HG02840 (cell line): ENCODE data around the gene DDHD1.
"Not testable (repeated sequence)": the region's sequence is repeated elsewhere in the genome, so short reads cannot be mapped to it uniquely, and the experiment has no call there.

ENCODE experiments used
- ATAC-seq: cut with Tn5 transposase; IDR thresholded peaks from one replicate; pipeline ENCODE4 v1.9.1; 2021; ENCODE audit warnings: mild to moderate bottlenecking, moderate library complexity, moderate number of reproducible peaks; ENCODE audit not compliant: unreplicated experiment, low FRiP score

DDHD1 gene

DNA sequence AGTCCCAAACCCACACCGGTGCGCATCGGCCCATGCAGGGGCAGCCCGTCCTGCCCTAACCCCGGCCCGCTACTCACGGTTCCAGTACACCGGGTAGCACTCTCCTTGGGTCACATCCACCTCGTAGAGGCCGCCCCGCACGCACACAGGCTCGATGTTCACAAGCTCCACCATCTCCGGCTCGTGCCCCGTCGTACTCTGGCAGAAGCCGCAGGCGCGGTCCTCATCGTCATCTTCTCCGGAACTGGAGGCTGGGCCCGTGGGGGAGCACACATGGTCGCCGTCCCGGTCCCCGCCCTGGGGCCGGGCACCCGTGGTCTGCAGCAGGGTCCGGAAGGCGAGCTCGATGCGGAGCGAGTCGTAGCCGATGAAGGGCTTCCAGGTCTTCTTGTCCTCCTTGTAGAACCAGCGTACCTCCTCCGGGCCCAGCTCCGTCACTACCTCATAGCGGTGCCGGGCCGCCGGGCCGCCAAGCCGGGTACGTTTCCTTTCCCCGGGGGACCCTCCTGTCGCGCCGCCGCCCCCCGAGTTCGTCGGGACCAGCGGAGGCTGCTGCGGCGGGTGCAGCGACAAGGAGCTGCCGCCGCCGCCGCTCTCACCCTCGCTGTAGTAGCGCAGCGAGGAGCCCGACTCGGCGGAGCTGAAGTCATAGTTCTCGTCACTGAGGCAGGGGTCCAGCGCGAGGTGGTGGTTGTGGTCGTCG, 788 bp downstream of the DDHD1 start:
- ATAC-seq = peak; percentile 27

DNA sequence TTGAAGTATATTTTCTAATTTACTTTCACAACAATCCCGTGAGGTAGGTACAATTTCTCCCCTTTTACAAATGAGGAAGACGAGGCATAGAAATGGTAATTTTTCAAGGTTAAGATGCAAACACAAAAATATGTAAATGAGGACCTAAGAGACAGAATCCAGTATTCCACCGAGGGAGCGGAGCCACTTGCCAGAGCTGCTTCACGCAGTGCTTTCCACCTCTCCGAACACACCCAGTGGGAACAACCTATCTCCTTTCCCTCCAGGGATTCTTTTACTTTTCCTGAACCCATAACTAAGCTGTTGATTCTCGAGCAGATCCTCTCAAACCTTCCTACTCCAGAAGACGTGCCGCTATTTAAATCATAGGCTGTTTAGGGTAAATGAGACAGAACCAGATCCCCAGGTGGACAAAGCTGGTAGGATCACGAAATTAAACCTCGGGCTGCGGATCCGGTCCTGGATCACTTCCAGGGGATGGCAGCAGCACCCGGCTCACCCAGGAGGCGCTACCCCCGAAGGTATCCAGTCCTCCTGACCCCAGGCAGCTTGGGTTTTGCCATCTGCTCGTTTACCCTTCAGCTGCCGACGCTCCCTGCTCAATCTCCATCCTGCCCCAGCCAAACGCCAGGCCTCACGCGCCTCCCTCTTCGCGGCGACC, 1.5 kb downstream of the DDHD1 start:
- ATAC-seq = no peak

DNA sequence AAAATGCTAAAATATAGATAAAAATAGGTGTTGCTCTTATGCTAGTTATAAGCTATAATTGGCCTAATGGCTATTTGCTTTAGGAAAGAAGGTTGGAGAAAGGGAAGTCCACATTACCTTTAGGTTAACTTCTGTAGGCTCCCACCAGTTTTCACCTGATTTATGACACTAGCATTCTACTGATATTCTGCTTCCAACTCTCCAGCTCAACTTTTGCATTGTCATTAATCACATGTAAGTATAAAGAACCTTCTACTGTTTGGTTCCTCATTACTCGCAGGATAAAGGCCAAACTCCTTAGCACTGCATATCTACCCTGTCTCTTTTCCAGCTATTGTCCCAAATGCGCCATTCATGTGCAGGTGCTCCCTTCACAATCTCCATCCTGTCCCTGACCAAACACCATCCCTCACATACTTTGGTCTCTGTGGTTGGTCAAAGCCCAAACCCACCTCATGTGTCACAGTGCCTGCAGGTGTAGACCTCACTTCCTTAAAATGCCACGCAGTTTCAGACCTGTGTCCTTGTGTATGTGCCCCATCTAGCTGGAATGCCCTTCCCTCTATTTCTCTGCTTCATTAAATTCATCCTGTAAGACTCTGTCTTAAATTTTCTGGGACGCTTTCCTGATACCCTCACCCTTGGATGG, 3.3 kb downstream of the DDHD1 start:
- ATAC-seq = no peak

DNA sequence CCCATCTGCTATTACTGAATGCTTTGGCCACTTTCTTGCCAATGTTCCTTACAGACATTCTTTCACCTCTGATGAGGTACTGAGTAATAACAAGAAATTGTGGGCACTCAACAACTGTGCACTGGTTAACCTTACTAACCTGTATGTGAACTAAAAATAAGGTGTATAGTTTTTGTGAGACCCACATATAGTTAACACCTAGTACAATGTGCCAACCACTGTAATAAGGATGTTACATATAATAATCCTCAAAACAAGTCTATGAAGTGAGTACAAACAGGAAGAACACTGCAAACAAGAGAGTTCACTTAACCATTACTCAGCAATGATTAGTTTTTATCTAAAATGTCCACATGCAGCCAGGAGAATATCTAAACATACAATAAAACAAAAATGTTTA, 4.5 kb downstream of the DDHD1 start:
- no peak for ATAC-seq

DNA sequence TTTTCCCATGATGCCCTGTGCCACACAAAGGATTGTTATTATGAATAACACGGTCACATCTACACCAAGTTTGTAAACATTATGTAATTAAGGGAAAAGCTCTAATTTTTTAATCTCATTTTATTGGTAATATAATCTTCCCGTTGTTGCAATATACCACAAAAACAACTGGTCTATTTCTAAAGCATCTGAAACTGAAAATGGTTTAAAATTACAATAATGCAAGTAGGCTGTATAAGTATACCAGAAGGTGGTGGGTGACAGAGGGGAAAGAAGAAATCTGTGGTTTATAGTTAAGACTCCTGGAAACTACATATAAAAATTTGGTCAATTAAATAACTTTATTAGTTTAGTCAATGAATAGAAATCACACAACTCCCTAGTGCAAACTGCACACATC, 5.2 kb downstream of the DDHD1 start:
- ATAC-seq = no peak

DNA sequence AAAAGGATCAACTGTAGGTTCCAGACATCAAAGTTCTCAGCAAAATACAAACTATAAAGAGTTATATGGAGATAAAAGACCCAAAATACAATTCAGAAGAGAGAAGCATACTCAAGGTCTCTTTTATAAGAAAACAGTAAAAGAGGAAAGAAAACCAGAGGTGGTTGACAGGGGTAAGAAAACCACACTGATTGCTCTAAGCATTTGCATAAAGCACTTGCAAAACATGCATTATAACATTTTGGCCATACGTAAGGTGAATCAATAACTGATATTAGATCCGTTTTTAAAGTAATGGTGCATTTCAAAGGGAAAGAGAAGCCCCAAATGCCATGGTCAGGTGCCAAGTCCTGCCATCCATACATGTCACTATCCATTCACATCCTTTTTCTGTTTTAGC, 5.9 kb downstream of the DDHD1 start:
- ATAC-seq = peak; percentile 35

DNA sequence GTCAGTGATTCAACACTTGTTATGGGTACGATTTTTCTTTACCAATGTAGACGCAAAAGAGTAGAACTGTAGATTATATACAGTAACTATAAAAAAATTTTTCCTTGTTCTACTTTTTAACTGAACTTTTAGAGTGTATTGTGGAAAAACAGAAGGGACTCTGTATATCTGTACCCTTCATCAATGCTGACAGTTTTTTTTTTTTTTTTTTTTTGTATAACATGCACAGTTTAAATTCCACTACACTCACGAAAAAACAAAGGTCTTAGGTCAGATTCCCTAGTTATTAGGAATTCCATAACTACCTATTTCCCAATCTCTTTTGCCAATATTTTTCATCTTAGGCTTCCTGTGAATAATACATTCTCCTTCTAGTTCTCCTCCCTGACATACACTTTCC, 6.4 kb downstream of the DDHD1 start:
- no peak for ATAC-seq

DNA sequence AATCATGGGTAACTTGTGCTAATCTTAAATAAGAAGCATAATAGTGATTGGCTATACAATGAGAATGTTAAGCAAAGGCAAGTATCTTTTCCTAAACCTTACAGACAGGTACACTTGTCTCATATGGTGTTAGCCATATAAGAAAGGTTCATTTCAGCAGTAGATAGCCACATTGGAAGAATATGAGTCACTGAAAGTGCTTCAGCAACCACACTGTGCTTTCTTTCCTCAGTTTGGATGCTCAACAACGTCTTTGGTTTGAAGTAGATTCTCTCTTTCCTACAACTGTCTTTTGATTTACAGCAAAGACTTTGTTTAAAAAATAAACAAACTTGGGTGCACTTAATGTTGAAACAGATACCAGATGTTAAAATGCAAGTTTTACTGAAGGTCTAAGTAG, 8.9 kb downstream of the DDHD1 start:
- ATAC-seq = peak; percentile 73

DNA sequence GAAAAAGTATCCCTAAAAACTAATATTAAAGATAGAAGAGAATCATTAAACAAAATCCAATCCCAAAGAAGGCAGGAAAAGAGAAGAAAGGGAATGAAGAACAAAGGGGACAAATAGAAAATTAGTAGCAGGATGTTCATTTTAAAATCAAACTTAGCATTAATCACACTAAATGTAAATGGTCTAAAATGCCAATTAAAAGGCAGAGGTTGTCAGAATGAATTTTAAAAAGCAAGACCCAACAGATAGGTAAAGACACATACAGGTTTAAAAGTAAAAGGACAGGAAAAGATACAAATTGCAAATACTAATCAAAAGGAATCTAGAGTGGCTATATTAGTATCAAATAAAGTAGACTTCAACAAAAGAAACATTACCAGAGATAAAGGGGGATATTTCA, 12.5 kb downstream of the DDHD1 start:
- no peak for ATAC-seq

DNA sequence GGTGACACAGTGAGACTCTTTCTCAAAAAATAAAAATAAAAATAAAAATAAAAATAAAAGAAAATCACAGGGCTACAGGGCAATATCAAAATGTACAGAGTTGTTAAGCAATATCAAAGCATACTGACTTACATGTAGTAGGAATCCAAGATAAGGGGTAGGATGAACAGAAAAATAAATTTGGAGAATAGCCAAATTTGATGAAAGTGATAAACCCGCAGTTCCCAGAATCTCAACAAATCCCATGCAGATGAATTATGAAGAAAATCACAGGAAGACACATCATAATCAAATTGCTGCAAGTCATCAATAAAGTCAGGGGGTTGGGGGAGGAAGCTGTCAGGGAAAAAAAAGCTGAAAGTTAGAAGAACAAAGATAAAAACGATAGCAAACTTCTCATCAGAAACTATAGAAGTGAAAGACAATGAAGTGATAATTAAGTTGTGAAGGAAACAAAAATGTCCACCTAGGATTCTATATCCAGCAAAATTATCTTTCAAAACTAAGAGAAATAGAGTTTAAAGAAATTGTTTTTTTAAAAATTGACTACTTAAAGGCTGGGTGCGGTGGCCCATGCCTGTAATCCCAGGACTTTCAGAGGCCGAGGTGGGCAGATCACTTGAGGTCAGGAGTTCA, 15.4 kb downstream of the DDHD1 start:
- ATAC-seq = no peak

DNA sequence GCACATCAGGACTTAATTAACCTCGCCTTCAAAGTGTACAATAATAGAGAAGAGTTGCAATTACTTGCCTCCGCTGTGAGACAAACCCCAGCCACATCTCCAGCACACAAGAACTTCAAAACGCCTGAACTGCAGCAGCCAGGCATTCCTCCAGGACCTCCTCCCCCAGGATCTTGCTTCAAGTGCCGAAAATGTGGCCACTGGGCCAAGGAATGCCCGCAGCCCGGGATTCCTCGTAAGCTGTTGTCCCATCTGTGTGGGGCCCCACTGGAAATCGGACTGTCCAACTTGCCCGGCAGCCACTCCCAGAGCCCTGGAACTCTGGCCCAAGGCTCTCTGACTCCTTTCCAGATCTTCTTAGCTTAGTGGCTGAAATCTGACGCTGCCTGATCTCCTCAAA, 22.6 kb downstream of the DDHD1 start:
- ATAC-seq = not testable (repeated sequence)

DNA sequence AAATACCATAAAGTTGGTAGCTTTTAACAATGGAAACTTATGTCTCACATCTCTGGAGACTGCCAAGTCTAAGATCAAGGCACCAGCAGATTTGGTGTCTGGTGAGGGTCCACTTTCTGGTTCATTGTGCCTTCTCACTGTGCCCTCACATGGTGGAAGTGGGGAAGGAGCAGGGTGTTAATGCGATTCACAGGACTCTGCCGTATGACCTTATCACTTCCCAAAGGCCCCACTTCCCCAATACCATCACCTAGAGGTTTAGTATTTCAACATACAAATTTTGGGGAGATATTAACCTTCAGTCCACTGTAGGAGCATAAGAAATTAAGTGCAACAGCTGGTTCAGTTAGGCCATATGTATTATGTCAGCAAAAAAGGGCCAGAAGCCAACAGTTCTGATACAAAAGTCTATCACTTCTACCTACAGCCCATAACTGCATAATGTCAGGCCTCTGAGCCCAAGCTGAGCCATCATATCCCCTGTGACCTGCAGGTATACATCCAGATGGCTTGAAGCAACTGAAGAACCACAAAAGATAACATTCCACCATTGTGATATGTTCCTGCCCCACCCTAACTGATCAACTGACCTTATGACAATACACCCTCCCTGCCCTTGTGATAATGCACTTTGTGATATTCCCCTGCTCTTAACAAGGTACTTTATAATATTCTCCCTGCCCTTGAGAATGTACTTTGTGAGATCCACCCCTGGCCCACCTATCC, 24.7 kb downstream of the DDHD1 start:
- no peak for ATAC-seq

DNA sequence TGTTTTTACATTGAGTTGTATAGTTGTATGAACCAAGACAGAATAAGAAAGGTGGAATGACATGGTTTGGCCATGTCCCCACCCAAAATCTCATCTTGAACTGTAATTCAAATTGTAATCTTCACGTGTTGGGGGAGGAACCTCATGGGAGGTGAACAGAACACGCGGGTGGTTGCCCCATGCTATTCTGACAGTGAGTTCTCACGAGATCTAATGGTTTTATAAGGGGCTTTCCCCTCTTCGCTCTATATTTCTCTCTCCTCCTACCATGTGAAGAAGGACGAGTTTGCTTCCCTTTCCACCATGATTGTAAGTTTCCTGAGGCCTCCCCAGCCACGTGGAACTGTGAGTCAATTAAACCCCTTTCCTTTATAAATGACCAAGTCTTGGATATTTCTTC, 25.3 kb downstream of the DDHD1 start:
- ATAC-seq = no peak

DNA sequence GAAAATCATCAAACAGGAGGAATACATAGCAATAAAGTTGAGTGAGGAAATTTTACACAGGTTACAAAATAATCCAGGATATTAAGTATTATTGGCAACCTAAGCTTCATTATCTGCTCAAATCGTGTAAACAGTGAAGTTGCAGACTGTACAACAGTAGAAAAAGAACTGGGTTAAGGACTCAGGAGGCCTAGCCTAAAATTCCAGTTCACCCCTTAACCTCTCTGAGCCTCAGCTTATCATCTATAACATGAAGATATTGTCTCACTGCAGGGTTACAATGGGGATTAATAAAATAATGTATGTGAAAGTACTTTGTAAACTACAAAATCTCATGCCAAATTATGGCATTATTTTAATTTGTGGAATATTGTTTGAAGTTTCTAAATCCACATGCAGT, 26.0 kb downstream of the DDHD1 start:
- no peak for ATAC-seq

DNA sequence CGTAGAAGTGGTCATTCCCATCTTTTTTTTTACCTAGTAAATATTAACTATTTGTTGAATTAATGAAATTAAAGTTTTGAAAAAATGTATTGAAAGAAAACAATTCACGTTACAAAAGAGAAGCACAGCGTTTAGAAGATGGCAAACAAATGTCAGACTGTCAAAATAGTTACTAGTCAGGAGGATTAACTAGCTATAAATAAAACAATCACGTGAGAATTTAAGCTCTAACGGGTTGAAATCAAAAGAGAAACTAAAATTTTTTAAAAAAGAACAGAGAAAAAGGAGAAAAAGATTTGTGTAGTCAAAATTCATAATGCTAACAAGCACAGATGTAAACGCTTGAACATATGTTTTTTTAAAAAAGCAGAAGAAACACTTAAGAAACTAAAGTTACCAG, 26.4 kb downstream of the DDHD1 start:
- no peak for ATAC-seq

DNA sequence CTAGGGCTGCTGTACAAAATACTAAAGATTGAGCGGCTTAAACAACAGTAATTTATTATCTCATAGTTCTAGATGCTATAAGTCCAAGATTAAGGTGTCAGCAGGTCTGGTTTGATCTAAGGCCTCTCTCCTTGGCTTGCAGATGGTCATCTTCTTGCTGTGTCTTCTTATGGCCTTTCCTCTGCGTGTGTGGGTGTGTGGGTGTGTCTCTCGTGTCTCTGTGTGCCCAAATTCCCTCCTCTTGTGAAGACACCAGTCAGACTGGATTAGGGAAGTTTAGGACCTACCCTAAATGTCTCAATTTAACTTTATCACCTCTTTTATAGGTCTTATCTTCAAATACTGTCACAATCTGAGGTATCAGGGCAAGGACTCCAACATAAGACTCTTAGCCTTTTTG, 28.3 kb downstream of the DDHD1 start:
- no peak for ATAC-seq

DNA sequence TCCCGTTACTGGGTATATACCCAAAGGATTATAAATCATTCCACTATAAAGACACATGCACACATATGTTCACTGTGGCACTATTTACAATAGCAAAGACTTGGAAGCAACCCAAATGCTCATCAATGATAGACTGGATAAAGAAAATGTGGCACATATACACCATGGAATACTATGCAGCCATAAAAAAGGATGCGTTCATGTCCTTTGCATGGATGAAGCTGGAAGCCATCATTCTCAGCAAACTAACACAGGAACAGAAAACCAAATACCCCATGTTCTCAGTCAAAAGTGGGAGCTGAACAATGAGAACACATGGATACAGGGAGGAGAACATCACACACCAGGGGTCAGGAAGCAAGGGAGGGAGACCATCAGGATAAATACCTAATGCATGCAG, 31.7 kb downstream of the DDHD1 start:
- not testable (repeated sequence) for ATAC-seq

DNA sequence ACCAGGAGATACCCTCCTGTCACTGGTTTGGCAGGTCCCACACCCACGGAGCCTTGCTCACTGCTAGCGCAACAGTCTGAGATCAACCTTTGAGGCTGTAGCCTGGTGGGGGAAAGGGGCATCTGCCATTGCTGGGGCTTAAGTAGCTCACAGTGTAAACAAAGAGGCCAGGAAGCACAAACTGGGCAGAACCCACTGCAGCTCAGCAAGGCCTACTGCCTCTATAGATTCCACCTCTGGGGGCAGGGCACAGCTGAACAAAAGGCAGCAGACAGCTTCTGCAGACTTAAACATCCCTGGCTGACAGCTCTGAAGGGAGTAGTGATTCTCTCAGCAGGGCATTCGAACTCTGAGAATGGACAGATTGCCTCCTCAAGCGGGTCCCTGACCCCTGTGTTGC, 35.6 kb downstream of the DDHD1 start:
- ATAC-seq = not testable (repeated sequence)

DNA sequence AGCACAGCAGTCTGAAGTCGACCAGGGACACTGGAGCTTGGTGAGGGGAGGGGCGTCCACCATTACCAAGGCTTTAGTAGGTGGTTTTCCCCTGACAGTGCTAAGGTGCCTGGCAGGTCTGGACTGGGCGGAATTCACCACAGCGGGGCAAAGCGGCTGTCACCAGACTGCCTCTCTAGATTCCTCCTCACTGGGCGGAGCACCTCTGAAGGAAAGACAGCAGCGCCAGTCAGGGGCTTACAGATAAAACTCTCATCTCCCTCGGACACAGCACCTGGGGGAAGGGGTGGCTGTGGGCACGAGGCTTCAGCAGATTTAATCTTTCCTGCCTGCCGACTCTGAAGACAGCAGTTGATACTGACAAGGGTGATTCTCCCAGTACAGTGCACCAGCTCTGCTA, 39.1 kb downstream of the DDHD1 start:
- ATAC-seq = no peak

DNA sequence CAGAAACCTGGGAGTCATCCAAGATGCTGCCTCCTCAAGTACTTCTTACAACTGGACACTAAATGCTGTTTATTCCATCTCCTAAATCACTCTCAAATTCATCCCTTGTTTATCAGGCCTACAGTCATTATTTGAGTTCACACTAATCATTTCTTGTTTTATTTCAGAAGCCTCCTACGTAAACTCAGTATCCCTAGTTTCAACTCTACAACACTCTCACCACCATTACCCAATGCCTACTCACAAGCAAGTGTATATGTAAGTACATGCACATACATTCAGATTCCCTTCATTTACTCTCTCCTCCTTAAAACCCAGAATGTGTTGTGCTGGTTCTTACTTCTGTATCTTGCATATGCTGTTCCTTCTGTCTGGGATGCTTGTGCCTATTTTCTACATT, 43.0 kb downstream of the DDHD1 start:
- ATAC-seq = no peak
